Forelimb muscle (tissue), 1 donor: ENCODE data around the gene NFIC. TPM values are rescaled to one million over a fixed set of nuclear protein-coding genes. Genes with fewer than 3 reads are reported as not detected.

Source experiments
- DNase-seq: peaks from one replicate; pipeline ENCODE4 v3.0.0-alpha.2; 2013; ENCODE audit warnings: low read depth
- polyA plus RNA-seq: library from polyadenylated mRNA; unstranded; fragments of 120-200 nt; gene quantifications from one replicate; pipeline ENCODE4 v1.2.1, GENCODE V29; 2013; ENCODE audit not compliant: insufficient read length

The NFIC gene
- polyA plus RNA-seq, 1 donor, result 35.4 TPM

- DNase-seq, result no peak
Measured at GRCh38 chr19:3359015-3359918, 7.1 kb upstream of the NFIC start.

GRCh38 chr19:3359919-3360420 is 6.4 kb upstream of the NFIC start:
- no peak for DNase-seq

- no peak for DNase-seq
Measured at GRCh38 chr19:3360421-3361383, 5.7 kb upstream of the NFIC start.

GRCh38 chr19:3361384-3362216 is 4.8 kb upstream of the NFIC start:
- no peak for DNase-seq

GRCh38 chr19:3362217-3362906 is 4.0 kb upstream of the NFIC start:
- DNase-seq, result no peak

- no peak for DNase-seq
Measured at GRCh38 chr19:3363841-3364500, 2.4 kb upstream of the NFIC start.

- no peak for DNase-seq
Measured at GRCh38 chr19:3364501-3364858, 1.9 kb upstream of the NFIC start.

- no peak for DNase-seq
Measured at GRCh38 chr19:3365093-3365835, 1.1 kb upstream of the NFIC start.

- no peak for DNase-seq
Measured at GRCh38 chr19:3366753-3367627, 607 bp downstream of the NFIC start.

- DNase-seq, result no peak
Measured at GRCh38 chr19:3367628-3368440, 1.5 kb downstream of the NFIC start.

- DNase-seq, result no peak
Measured at GRCh38 chr19:3368441-3368795, 2.0 kb downstream of the NFIC start.

- DNase-seq, result no peak
Measured at GRCh38 chr19:3368848-3369336, 2.5 kb downstream of the NFIC start.

- DNase-seq, result no peak
Measured at GRCh38 chr19:3369337-3370213, 3.2 kb downstream of the NFIC start.

GRCh38 chr19:3370214-3370720 is 3.9 kb downstream of the NFIC start:
- DNase-seq, result no peak

GRCh38 chr19:3370728-3371591 is 4.6 kb downstream of the NFIC start:
- DNase-seq, result no peak
